IPS DF 4.7 (cell line): Measurements from ENCODE around the gene TSC1.

Source experiments
- DNase-seq: peaks from one replicate; pipeline ENCODE4 v3.0.0-alpha.2; 2013; ENCODE audit warnings: low spot score; ENCODE audit errors: extremely low read depth

TSC1 gene

GRCh38 chr9:132888151-132888550 is 56.3 kb downstream of the TSC1 start:
- DNase-seq, result no peak

- no peak for DNase-seq
Measured at GRCh38 chr9:132887181-132888120, 57.0 kb downstream of the TSC1 start.

- no peak for DNase-seq
Measured at GRCh38 chr9:132886334-132886725, 58.1 kb downstream of the TSC1 start.

- no peak for DNase-seq
Measured at GRCh38 chr9:132885720-132886333, 58.6 kb downstream of the TSC1 start.

- no peak for DNase-seq
Measured at GRCh38 chr9:132883349-132884294, 60.8 kb downstream of the TSC1 start.

- DNase-seq, result no peak
Measured at GRCh38 chr9:132882616-132883015, 61.8 kb downstream of the TSC1 start.

- DNase-seq, result no peak
Measured at GRCh38 chr9:132881826-132882225, 62.6 kb downstream of the TSC1 start.

GRCh38 chr9:132880324-132880661 is 64.1 kb downstream of the TSC1 start:
- DNase-seq, result no peak

GRCh38 chr9:132879457-132880323 is 64.7 kb downstream of the TSC1 start:
- no peak for DNase-seq

- no peak for DNase-seq
Measured at GRCh38 chr9:132878695-132879456, 65.5 kb downstream of the TSC1 start, which contains the start of gene SPACA9. TSS of gene SPACA9 (plus strand) at chr9:132878898. CDS start at chr9:132883948, 5,050 bp downstream.

- DNase-seq, result no peak
Measured at GRCh38 chr9:132877824-132878694, 66.4 kb downstream of the TSC1 start, which contains the start of gene AK8. TSS of gene AK8 (minus strand) at chr9:132878284. CDS start at chr9:132878255, 29 bp downstream.

- no peak for DNase-seq
Measured at GRCh38 chr9:132877458-132877823, 67.0 kb downstream of the TSC1 start.

- no peak for DNase-seq
Measured at GRCh38 chr9:132876849-132877248, 67.6 kb downstream of the TSC1 start.

- DNase-seq, result no peak
Measured at GRCh38 chr9:132875159-132875558, 69.3 kb downstream of the TSC1 start.

- DNase-seq, result no peak
Measured at GRCh38 chr9:132873403-132873802, 71.0 kb downstream of the TSC1 start.

- no peak for DNase-seq
Measured at GRCh38 chr9:132869266-132869665, 75.2 kb downstream of the TSC1 start.

GRCh38 chr9:132866898-132867297 is 77.5 kb downstream of the TSC1 start:
- DNase-seq, result no peak

GRCh38 chr9:132864691-132865090 is 79.7 kb downstream of the TSC1 start:
- DNase-seq, result no peak

GRCh38 chr9:132864277-132864676 is 80.1 kb downstream of the TSC1 start:
- DNase-seq, result no peak
